Smooth muscle cell (in vitro differentiated cells): ENCODE results near the gene CNOT8. TPM values are rescaled to one million over a fixed set of nuclear protein-coding genes. Genes with fewer than 3 reads are reported as not detected.

Experiments used
- DNase-seq: peaks from one replicate; lab custom pipeline; 2025; ENCODE audit not compliant: unreplicated experiment; lab: John Stamatoyannopoulos, UW
- H2AFZ ChIP-seq: fragments of 200-600 bp; sonication (generic); 2 replicates; pipeline ENCODE4 v1.6.0; 2016; ENCODE audit warnings: antibody characterized with exemption, low read depth, mild to moderate bottlenecking
- H3F3A ChIP-seq: fragments of 200-600 bp; sonication (generic); 2 replicates; pipeline ENCODE4 v1.6.0; 2017; ENCODE audit warnings: antibody characterized with exemption, low read depth
- H3K27ac ChIP-seq: fragments of 200-600 bp; sonication (generic); 2 replicates; pipeline ENCODE4 v1.5.1; 2016; ENCODE audit warnings: low read depth, mild to moderate bottlenecking
- H3K27me3 ChIP-seq: fragments of 200-600 bp; sonication (generic); 2 replicates; pipeline ENCODE4 v1.6.1; 2016; ENCODE audit warnings: low read depth, mild to moderate bottlenecking
- H3K36me3 ChIP-seq: fragments of 200-600 bp; sonication (generic); 2 replicates; pipeline ENCODE4 v1.5.1; 2016; ENCODE audit warnings: low read depth
- H3K4me1 ChIP-seq: fragments of 200-600 bp; sonication (generic); 2 replicates; pipeline ENCODE4 v1.5.1; 2016; ENCODE audit warnings: low read depth
- H3K4me2 ChIP-seq: fragments of 200-600 bp; sonication (generic); 2 replicates; pipeline ENCODE4 v1.6.0; 2016; ENCODE audit warnings: mild to moderate bottlenecking
- H3K4me3 ChIP-seq: fragments of 200-600 bp; sonication (generic); 2 replicates; pipeline ENCODE4 v1.5.1; 2016; ENCODE audit warnings: mild to moderate bottlenecking
- H3K79me2 ChIP-seq: fragments of 200-600 bp; sonication (generic); 2 replicates; pipeline ENCODE4 v1.6.0; 2016; ENCODE audit warnings: low read depth, mild to moderate bottlenecking
- H3K9ac ChIP-seq: fragments of 200-600 bp; sonication (generic); 2 replicates; pipeline ENCODE4 v1.6.0; 2016; ENCODE audit warnings: low read depth
- H3K9me3 ChIP-seq: fragments of 200-600 bp; sonication (generic); replicated peaks from 2 replicates; pipeline ENCODE4 v1.5.1; 2016; ENCODE audit warnings: low read depth
- H4K20me1 ChIP-seq: fragments of 200-600 bp; sonication (generic); 2 replicates; pipeline ENCODE4 v1.6.0; 2016; ENCODE audit warnings: low read depth
- CTCF ChIP-seq: fragments of 200-600 bp; sonication (generic); IDR thresholded peaks from 2 replicates; pipeline ENCODE4 v1.5.1; 2017; ENCODE audit warnings: borderline replicate concordance, mild to moderate bottlenecking, antibody characterized with exemption; ENCODE audit not compliant: insufficient read depth, poor library complexity, severe bottlenecking
- WGBS: methylation state at CpG from one replicate; pipeline ENCODE4 v1.1.7; 2016; ENCODE audit warnings: low lambda C conversion rate; 5-methylcytosine and 5-hydroxymethylcytosine counted together
- polyA plus RNA-seq: library from polyadenylated mRNA; unstranded; fragments of >200 nt; fragmentation: Nextera tagmentation; extraction: Ambion mirVana; gene quantifications from 2 replicates; pipeline ENCODE4 v1.2.1, GENCODE V29; 2016
- total RNA-seq: library from RNA; depleted of rRNA; stranded (reverse); fragments of >200 nt; gene quantifications from 2 replicates; pipeline ENCODE4 v1.2.3, GENCODE V29; 2014

Gene CNOT8
- total and polyA plus RNA-seq, 2 experiments from 2014 or later: 54.9 to 76.4 TPM

- Histone ChIP-seq H3K27ac (no peak overlapping the region), H4K20me1 (no peaks in the 10 kb centered on the region), H3K27me3 (no peaks in the 10 kb centered on the region), H3K9me3 (no peaks in the 10 kb centered on the region), H3K9ac (no peak overlapping the region), H3K4me1 (no peaks in the 10 kb centered on the region), H3K79me2 (no peaks in the 10 kb centered on the region), H3K4me3 (no peak overlapping the region), H3K4me2 (no peak overlapping the region), H2AFZ (no peak overlapping the region), H3F3A (no peaks in the 10 kb centered on the region), H3K36me3 (no peaks in the 10 kb centered on the region)
- TF ChIP-seq CTCF: no peak
- WGBS: 95% methylated on average over 14 of the region's 14 CpGs
- no peak for DNase-seq
Observed at GRCh38 chr5:154895606-154896561, 37.5 kb downstream of the CNOT8 start.

GRCh38 chr5:154896562-154897165 is 38.2 kb downstream of the CNOT8 start:
- Histone ChIP-seq H3K9ac (no peak overlapping the region), H3K4me2 (no peak overlapping the region), H3F3A (no peaks in the 10 kb centered on the region), H4K20me1 (no peaks in the 10 kb centered on the region), H3K36me3 (no peaks in the 10 kb centered on the region), H2AFZ (no peak overlapping the region), H3K4me3 (no peak overlapping the region), H3K4me1 (no peaks in the 10 kb centered on the region), H3K27ac (no peak overlapping the region), H3K79me2 (no peaks in the 10 kb centered on the region), H3K27me3 (no peaks in the 10 kb centered on the region), H3K9me3 (no peaks in the 10 kb centered on the region)
- DNase-seq: no peak
- no peak for TF ChIP-seq CTCF

GRCh38 chr5:154898210-154898609 is 39.8 kb downstream of the CNOT8 start:
- no peaks in the 10 kb centered on the region for H3K27me3 ChIP-seq

More at GRCh38 chr5:154898210-154898609, 39.8 kb downstream of the CNOT8 start:
- H3K4me3 ChIP-seq: no peak overlapping the region
- no peak overlapping the region for H3K27ac ChIP-seq
- no peak for DNase-seq
- no peak for TF ChIP-seq CTCF
- no peak overlapping the region for H3K4me2 ChIP-seq
- 97% methylated on average over 4 of the region's 4 CpGs for WGBS
- no peak overlapping the region for H3K9ac ChIP-seq
- H3K36me3 ChIP-seq: peaks cover 8% of the 10 kb centered on the region
- H3K9me3 ChIP-seq: no peaks in the 10 kb centered on the region
- H2AFZ ChIP-seq: no peak overlapping the region
- H3K4me1 ChIP-seq: no peaks in the 10 kb centered on the region
- no peaks in the 10 kb centered on the region for H3K79me2 ChIP-seq
- no peaks in the 10 kb centered on the region for H3F3A ChIP-seq
- H4K20me1 ChIP-seq: no peaks in the 10 kb centered on the region
